Activated naive CD4-positive, alpha-beta T cell treated with anti-CD3 and anti-CD28 coated beads, Interleukin-2, amount 10 ng/mL, durations not matched to agents 7 days and 5 days (primary cell): ENCODE results near the gene MGP.

Experiments used
- CTCF ChIA-PET: fragments of 350-600 bp; sonication (Branson Sonifier 250); formaldehyde crosslinking; loops from one replicate; lab custom pipeline; 2021; ENCODE audit warnings: antibody characterized with exemption; lab: Charles Lee
- DNase-seq: peaks from one replicate; pipeline ENCODE4 v3.0.0-alpha.2; 2020
- H3K27ac Mint-ChIP-seq: one replicate; pipeline ENCODE4 v1.8.0; 2021; ENCODE audit warnings: mild to moderate bottlenecking, moderate library complexity, mixed read lengths
- H3K27me3 Mint-ChIP-seq: one replicate; pipeline ENCODE4 v1.8.0; 2021; ENCODE audit warnings: mild to moderate bottlenecking, mixed read lengths
- H3K36me3 Mint-ChIP-seq: one replicate; pipeline ENCODE4 v1.8.0; 2021; ENCODE audit warnings: mixed read lengths
- H3K4me1 Mint-ChIP-seq: one replicate; pipeline ENCODE4 v1.8.0; 2021; ENCODE audit warnings: mixed read lengths
- H3K4me3 Mint-ChIP-seq: one replicate; pipeline ENCODE4 v1.8.0; 2021; ENCODE audit warnings: mild to moderate bottlenecking, moderate library complexity, mixed read lengths
- H3K9me3 Mint-ChIP-seq: one replicate; pipeline ENCODE4 v1.8.0; 2021; ENCODE audit warnings: mixed read lengths

MGP gene

DNA sequence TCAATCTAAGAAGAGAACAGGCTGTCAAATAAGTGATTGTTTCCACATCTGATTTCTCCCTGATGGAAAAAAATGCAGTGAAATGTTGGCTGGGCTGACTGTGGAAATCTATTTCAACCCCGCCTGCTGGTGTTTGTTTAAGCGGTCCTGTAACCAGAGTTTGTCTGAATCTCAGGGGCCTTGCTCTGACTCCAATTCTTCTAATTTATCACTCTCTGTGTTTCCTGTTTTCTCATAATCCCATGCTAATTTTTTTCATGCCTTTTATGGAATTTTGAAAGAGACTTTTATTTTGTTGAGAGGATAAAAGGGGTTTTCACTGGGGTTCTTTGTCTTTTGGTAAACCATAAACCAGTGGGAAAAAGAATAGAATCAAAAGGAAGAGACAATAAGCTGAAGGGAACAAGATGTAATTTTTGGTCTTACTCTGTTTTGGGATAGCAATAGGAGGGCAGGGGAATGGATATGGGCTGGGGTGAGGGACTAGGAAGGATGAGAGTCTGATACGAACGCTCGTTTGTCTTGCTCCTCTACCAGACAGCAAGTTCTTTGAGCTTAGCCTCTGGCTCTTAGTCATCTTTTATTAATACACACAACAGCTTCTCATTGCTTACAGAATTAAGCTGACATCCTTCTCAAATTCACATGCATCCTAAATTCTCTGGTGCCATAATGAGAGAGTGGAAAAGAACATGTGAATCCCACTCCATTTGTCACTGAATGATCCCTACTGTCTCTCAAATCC is 8.0 kb upstream of the MGP start:
- DNase-seq: no peak
- Mint-ChIP-seq H3K27ac (no peak overlapping the region), H3K36me3 (no peaks in the 10 kb centered on the region), H3K4me3 (no peak overlapping the region), H3K9me3 (no peaks in the 10 kb centered on the region), H3K4me1 (no peaks in the 10 kb centered on the region), H3K27me3 (peaks cover 22% of the 10 kb centered on the region)
- CTCF ChIA-PET: no interaction called here

DNA sequence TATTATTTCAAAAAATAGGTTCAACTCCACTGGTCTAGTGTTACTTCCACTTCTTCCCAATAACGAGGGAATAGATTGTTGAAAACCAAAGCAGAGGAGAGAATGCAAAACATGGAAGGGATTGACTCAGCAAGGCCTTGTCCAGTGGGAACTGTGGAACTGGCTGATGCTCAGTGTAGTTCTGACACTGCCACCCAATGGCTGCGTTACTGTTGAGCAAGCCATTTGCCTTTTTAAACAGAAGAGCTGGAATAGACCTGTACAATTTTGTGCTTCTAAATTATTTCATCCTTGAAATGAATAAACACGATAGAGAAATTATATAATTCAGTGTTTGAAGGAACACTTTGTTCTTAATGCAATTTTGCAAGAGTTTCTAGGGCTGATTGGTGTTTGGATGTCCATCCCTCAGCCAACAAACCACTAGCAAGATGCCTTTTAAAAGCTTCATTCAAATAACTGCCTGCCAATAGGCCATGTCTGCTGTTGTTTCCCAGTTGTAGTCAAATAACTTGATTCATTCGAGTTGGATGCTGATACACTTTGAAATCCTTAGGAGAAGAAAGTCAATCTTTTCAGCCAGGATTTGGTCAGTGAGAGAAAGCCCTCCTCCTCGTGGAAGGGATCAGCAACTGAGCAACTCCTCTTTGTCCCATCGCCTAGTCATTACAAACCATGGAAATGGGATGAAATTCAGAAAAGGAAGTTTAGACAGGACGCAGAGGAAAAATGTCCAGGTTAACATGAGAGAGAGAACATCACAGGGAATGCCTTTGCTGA is 7.3 kb upstream of the MGP start:
- CTCF ChIA-PET: interaction anchor here (1.1 kb wide), 1 partner anchor 169 kb away, joined by 4 read pairs; no protein-coding TSS in a partner anchor
- Mint-ChIP-seq H3K4me1 (no peaks in the 10 kb centered on the region), H3K27ac (no peak overlapping the region), H3K36me3 (no peaks in the 10 kb centered on the region), H3K4me3 (no peak overlapping the region), H3K9me3 (no peaks in the 10 kb centered on the region), H3K27me3 (peaks cover 29% of the 10 kb centered on the region)
- no peak for DNase-seq

DNA sequence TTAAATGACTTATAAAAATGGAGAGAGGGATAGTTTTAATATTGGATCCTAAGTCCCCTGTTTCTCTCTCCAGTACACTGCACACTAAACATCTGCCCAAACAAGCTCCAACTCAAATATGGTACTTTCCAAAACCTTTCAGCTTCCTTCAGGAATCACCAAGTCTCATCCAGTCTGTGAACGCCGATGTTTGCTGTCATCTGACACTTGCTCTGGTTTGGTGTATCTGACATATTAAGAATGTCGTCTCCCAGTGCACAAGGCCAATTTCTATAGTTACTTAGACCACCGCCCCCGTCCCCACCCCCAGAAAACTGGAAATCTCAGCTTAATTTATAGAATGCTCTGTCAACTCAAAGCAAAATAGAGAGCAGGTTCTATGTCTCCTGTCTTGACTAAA is 5.0 kb upstream of the MGP start:
- peaks cover 47% of the 10 kb centered on the region for H3K27me3 Mint-ChIP-seq
- CTCF ChIA-PET: interaction anchor here (0.8 kb wide), 2 partner anchors 38 to 43 kb away, joined by 3 to 4 read pairs; no protein-coding TSS in a partner anchor
- no peaks in the 10 kb centered on the region for H3K9me3 Mint-ChIP-seq
- no peak overlapping the region for H3K27ac Mint-ChIP-seq
- peaks cover 6% of the 10 kb centered on the region for H3K4me1 Mint-ChIP-seq
- no peak for DNase-seq
- no peaks in the 10 kb centered on the region for H3K36me3 Mint-ChIP-seq
- H3K4me3 Mint-ChIP-seq: no peak overlapping the region

- H3K27ac Mint-ChIP-seq: no peak overlapping the region
- H3K27me3 Mint-ChIP-seq: peaks cover 46% of the 10 kb centered on the region
- peaks cover 15% of the 10 kb centered on the region for H3K4me1 Mint-ChIP-seq
- no peaks in the 10 kb centered on the region for H3K36me3 Mint-ChIP-seq
- H3K4me3 Mint-ChIP-seq: no peak overlapping the region
- H3K9me3 Mint-ChIP-seq: no peaks in the 10 kb centered on the region
- CTCF ChIA-PET: interaction anchor here (1.4 kb wide), 1 partner anchor 10 kb away, joined by 4 read pairs; no protein-coding TSS in a partner anchor
- DNase-seq: no peak
Measured at GRCh38 chr12:14886271-14886670, 617 bp upstream of the MGP start.

GRCh38 chr12:14884458-14884878 is 1.2 kb downstream of the MGP start:
- peaks cover 41% of the 10 kb centered on the region for H3K27me3 Mint-ChIP-seq
- peak overlapping the region; percentile 71 for H3K27ac Mint-ChIP-seq
- no peak overlapping the region for H3K4me3 Mint-ChIP-seq
- peaks cover 7% of the 10 kb centered on the region for H3K36me3 Mint-ChIP-seq
- H3K4me1 Mint-ChIP-seq: peaks cover 27% of the 10 kb centered on the region
- peak; percentile 77 for DNase-seq
- CTCF ChIA-PET: interaction anchor here (0.7 kb wide), 1 partner anchor 14 kb away, joined by 4 read pairs; no protein-coding TSS in a partner anchor
- H3K9me3 Mint-ChIP-seq: peaks cover 3% of the 10 kb centered on the region

DNA sequence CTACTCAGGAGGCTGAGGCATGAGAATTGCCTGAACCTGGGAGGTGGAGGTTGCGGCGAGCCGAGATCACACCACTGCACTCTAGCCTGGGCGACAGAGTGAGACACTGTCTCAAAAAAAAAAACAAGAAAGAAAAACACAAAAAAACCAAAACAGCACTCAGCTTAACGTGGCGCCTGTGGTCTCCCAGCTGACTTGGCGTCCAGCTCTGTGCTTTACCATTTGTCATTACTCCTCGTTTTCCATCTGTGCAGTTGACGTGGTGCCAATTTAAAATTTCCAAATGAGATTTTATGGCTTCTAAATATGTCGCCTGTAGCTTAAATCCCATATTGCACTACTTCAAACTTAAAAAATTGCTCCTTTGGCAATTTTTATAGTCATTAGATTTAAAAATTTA is 2.0 kb downstream of the MGP start:
- peaks cover 34% of the 10 kb centered on the region for H3K27me3 Mint-ChIP-seq
- DNase-seq: no peak
- no peak overlapping the region for H3K4me3 Mint-ChIP-seq
- peaks cover 3% of the 10 kb centered on the region for H3K9me3 Mint-ChIP-seq
- H3K27ac Mint-ChIP-seq: no peak overlapping the region
- peaks cover 27% of the 10 kb centered on the region for H3K4me1 Mint-ChIP-seq
- peaks cover 8% of the 10 kb centered on the region for H3K36me3 Mint-ChIP-seq
- CTCF ChIA-PET: interaction anchor here (0.7 to 1.0 kb wide), 2 partner anchors 13 to 108 kb away, joined by 3 to 4 read pairs; no protein-coding TSS in a partner anchor

GRCh38 chr12:14880890-14881453 is 4.7 kb downstream of the MGP start:
- peaks cover 23% of the 10 kb centered on the region for H3K4me1 Mint-ChIP-seq
- peaks cover 11% of the 10 kb centered on the region for H3K27me3 Mint-ChIP-seq
- no peak overlapping the region for H3K4me3 Mint-ChIP-seq
- H3K9me3 Mint-ChIP-seq: peaks cover 3% of the 10 kb centered on the region
- peaks cover 8% of the 10 kb centered on the region for H3K36me3 Mint-ChIP-seq
- H3K27ac Mint-ChIP-seq: peak overlapping the region; percentile 56
- CTCF ChIA-PET: no interaction called here
- DNase-seq: no peak

- CTCF ChIA-PET: no interaction called here
- H3K4me3 Mint-ChIP-seq: no peak overlapping the region
Measured at GRCh38 chr12:14879222-14879933, 6.3 kb downstream of the MGP start.

GRCh38 chr12:14878488-14878887 is 7.2 kb downstream of the MGP start:
- Mint-ChIP-seq H3K9me3 (peaks cover 3% of the 10 kb centered on the region), H3K27me3 (no peaks in the 10 kb centered on the region), H3K36me3 (peaks cover 8% of the 10 kb centered on the region), H3K4me3 (no peak overlapping the region), H3K4me1 (peaks cover 11% of the 10 kb centered on the region), H3K27ac (no peak overlapping the region)
- no peak for DNase-seq
- CTCF ChIA-PET: no interaction called here

More at GRCh38 chr12:14879222-14879933, 6.3 kb downstream of the MGP start:
- Mint-ChIP-seq H3K27me3 (no peaks in the 10 kb centered on the region), H3K36me3 (peaks cover 8% of the 10 kb centered on the region), H3K9me3 (peaks cover 3% of the 10 kb centered on the region), H3K4me1 (peaks cover 14% of the 10 kb centered on the region), H3K27ac (no peak overlapping the region)
- no peak for DNase-seq

GRCh38 chr12:14876833-14877232 is 8.8 kb downstream of the MGP start:
- no peak for DNase-seq
- H3K36me3 Mint-ChIP-seq: peaks cover 8% of the 10 kb centered on the region
- H3K4me3 Mint-ChIP-seq: no peak overlapping the region
- H3K9me3 Mint-ChIP-seq: peaks cover 3% of the 10 kb centered on the region
- H3K4me1 Mint-ChIP-seq: peaks cover 11% of the 10 kb centered on the region
- CTCF ChIA-PET: no interaction called here
- no peak overlapping the region for H3K27ac Mint-ChIP-seq
- no peaks in the 10 kb centered on the region for H3K27me3 Mint-ChIP-seq

- DNase-seq: no peak
- H3K36me3 Mint-ChIP-seq: peaks cover 4% of the 10 kb centered on the region
- CTCF ChIA-PET: no interaction called here
- no peaks in the 10 kb centered on the region for H3K9me3 Mint-ChIP-seq
- H3K4me1 Mint-ChIP-seq: peaks cover 2% of the 10 kb centered on the region
- no peak overlapping the region for H3K4me3 Mint-ChIP-seq
- H3K27ac Mint-ChIP-seq: no peak overlapping the region
- H3K27me3 Mint-ChIP-seq: no peaks in the 10 kb centered on the region
Measured at GRCh38 chr12:14874882-14875281, 10.8 kb downstream of the MGP start.

DNA sequence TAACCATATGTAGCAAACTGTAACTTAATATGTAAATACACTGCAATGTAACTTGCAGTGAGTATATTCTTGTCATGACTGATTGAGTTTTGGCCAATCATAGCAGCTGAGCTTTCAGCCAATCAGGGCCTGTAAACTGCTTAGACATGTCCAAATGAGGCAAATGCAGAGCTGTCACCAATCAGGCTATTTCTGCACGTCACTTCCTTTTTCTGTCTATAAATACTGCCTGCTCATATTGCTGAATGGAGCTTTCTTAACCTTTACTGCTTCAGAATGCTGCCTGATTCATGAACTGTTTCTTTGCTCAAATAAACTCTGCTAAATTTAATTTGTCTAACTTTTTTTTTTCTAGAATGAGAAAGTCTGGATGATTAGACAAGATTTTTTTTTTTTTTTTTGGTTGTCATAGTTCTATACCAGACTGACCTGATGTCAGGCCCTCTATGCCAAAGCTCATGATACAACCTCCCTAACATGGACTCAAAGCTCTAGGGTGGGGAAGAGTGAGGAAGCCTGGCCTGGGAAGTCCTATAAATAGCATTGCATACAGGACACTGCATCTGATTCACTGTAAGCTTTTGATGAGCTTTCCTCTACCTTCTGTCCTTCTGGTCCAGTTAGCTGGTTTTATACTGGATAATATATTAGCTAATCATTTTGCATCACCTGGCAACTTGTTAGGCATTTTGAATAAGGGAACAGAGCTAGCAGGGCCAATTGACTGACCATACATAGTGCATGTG is 12.0 kb downstream of the MGP start:
- no peaks in the 10 kb centered on the region for H3K36me3 Mint-ChIP-seq
- DNase-seq: no peak
- CTCF ChIA-PET: interaction anchor here (0.7 to 1.3 kb wide), 3 partner anchors 30 to 1200 kb away, joined by 3 read pairs; no protein-coding TSS in a partner anchor

DNA sequence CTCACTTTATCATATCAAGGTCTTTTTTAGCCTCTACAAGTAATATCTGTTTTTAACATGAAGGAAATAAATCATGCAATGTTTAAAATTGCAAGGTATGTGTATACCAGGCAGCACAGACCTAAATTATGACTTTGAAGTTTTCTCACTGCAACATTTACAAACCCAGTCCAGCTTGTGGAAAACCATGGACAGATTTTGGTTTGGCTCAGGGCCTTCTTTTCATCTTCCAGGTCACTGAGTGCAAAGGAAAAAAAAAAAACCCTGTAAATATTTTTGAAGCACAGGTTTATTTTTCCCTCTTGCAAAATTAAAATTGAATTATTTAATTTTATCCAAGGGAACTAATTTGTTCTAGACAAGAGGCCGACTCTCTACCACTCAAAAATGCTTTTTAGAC is 13.8 kb downstream of the MGP start:
- no peak for DNase-seq
- Mint-ChIP-seq H3K4me1 (no peaks in the 10 kb centered on the region), H3K36me3 (no peaks in the 10 kb centered on the region), H3K27me3 (no peaks in the 10 kb centered on the region), H3K9me3 (peaks cover 8% of the 10 kb centered on the region), H3K4me3 (no peak overlapping the region), H3K27ac (no peak overlapping the region)
- CTCF ChIA-PET: no interaction called here

More for the DNA sequence above, 12.0 kb downstream of the MGP start:
- no peaks in the 10 kb centered on the region for H3K4me1 Mint-ChIP-seq
- H3K27me3 Mint-ChIP-seq: no peaks in the 10 kb centered on the region
- no peak overlapping the region for H3K4me3 Mint-ChIP-seq
- H3K9me3 Mint-ChIP-seq: no peaks in the 10 kb centered on the region
- no peak overlapping the region for H3K27ac Mint-ChIP-seq
